NCI-H187 (cell line): Measurements from ENCODE around the gene DNER.

ENCODE experiments used
- DNase-seq, 2 experiments: peaks; one replicate each; lab custom pipeline; 2025; lab: John Stamatoyannopoulos, UW

DNER gene

DNA sequence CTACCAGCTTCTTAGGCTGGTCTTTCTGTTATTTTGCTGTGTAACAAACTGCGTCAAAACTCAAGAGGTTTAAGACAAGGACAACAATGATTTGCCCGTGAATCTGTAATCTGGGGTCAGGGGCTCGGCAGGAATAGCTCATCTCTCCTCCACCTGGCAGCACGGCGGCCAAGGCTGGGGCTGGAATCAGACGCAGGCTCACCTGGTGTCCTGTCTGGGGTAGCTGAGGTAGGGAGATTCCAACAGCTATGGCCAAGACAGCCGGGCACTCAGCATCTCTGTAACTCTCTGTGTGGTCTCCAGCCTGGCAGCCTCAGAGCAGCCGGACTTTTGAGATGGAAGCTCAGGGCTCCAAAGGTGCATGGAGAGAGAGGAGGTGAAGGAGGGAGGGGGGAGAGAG, 42.3 kb downstream of the DNER start:
- DNase-seq: no peak

- no peak for DNase-seq
Measured at GRCh38 chr2:229669841-229670240, 44.5 kb downstream of the DNER start.

DNA sequence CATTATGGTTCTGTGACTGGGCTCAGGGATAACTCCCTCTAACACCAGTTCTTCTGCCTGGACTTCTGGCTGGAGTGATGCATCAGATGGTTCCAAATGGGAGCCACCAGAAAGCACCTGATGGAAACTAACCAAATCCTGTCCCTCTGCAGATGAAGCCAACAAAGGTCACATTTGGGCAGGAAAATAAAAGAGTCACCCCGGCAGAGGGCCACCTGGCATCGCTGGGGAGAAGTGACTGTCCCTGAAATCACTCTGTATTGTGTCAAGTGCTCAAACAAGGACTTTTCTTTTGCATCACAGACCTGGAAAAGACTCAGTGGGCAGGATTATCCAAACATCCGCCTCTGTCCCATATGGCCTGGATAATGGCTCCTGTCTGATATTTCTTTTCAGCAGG, 47.5 kb downstream of the DNER start:
- DNase-seq: no peak

- DNase-seq: no peak
Measured at GRCh38 chr2:229665158-229665557, 49.2 kb downstream of the DNER start.

DNA sequence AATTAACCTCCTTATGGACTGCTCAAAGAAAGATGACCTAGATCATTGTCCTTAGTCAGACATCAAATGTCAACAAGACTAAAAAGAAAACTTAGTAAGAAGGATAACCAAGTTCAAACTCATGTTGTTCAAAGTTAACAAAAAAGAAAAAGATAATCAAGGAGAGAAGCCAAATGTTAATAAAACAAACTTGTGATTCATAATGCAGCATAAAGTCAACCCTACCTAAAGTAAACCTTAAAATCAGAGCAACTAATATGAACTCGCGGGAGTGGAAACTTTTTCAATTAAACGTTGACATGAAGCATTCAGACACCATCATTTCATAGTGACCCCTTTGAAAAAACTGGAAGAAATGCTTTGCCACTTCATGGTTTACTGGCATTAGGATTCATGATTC, 52.9 kb downstream of the DNER start:
- no peak for DNase-seq

GRCh38 chr2:229660951-229661350, 53.4 kb downstream of the DNER start:
- DNase-seq: no peak

DNA sequence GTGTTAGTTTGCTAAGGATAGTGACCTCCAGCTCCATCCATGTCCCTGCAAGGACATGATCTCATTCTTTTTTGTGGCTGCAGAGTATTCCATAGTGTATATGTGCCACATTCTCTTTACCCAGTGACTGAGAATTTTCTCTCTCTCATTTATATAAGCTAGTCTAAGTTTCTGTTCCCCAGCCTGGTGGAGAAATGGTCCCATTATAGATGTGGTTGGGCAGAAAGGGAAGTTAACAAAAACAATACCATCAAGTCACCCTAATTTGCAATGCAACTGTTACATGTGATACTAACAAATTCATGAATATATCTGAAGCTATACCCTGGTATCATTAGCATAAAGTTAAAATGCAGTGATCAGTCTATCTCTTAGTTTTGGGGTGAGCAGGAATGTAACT, 54.0 kb downstream of the DNER start:
- no peak for DNase-seq

DNA sequence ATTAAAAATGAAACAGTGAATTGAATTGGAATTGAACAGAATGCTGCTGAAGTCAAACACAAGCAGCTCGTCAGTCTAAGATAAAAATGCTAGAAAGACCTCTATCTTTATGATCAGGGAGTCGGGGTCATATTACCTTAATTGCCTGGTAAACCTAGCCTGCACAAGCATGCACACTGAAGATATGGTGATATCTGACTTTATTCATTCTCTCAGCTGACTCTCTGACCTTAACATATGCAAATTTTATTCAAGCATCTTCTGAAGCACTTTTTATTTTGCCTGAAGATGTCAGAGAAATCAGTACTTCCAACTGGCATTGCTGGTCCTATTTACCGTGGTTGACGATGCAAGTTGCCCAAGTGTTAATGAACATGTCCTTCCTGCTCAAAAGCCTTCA, 56.4 kb downstream of the DNER start:
- DNase-seq: no peak

- DNase-seq: no peak
Measured at GRCh38 chr2:229654437-229654836, 59.9 kb downstream of the DNER start.

GRCh38 chr2:229653531-229653930, 60.8 kb downstream of the DNER start:
- no peak for DNase-seq

- no peak for DNase-seq
Measured at GRCh38 chr2:229652796-229653195, 61.6 kb downstream of the DNER start.

- no peak for DNase-seq
Measured at GRCh38 chr2:229650901-229651300, 63.5 kb downstream of the DNER start.

DNA sequence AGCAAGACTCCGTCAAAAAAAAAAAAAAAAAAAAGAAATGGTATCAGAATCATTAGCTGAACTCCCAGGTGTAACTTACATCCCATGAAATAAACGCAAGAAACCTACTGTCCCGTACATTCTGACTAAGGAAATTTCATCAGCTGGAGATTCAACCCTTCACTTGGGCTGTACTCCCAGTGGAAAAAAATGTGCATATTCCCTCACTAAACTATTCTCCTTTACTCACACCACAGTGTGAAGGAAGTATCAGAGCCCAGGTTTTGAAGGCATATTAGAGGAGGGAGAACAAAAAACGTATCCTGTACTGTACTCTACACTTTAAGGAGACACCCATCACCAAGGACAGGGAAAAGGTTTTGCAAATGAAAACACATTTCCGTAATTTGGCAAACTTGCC, 64.3 kb downstream of the DNER start:
- no peak for DNase-seq

GRCh38 chr2:229646186-229646723, 68.1 kb downstream of the DNER start:
- no peak for DNase-seq

- no peak for DNase-seq
Measured at GRCh38 chr2:229642371-229642770, 72.0 kb downstream of the DNER start.

DNA sequence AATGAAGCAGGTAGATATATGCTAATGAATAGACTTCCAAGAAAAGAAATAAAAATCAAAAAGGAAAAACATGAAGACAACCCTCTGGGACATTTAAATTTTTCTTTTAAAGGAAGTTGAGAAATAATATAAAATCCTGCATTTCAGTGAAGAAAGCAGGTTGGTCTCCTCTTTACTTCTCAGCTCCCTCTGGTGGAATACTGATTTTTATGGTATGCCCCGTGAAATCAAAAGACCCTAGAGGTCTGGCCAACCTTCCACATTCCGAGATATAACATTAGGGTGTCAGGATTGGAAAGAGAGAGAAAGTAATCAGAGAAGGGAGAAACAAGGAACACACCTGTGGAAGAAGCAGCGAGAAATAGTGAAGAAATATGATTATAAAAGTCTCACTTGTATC, 72.7 kb downstream of the DNER start:
- DNase-seq: no peak

DNA sequence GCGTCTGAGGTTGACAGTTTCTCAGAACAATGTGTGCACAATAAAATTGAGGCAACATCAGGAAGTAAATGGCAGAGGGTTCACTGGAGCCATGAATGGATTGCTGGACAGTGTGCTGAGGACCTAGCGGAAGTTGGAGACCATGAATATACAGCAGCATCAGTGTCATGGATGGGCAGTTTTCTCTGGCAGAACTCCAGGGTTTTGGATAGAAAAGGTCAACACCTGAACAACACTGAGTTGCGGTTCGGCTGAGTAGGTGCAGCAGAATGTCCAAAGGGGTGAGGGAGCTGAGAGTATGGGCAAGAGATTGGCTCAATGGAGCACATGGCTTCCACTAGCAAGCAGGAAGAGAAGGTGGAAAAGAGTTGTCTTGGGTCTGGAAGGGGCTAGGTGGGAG, 73.7 kb downstream of the DNER start:
- no peak for DNase-seq

- no peak for DNase-seq
Measured at GRCh38 chr2:229636571-229636970, 77.8 kb downstream of the DNER start.

- no peak for DNase-seq
Measured at GRCh38 chr2:229635371-229635680, 79.0 kb downstream of the DNER start.

DNA sequence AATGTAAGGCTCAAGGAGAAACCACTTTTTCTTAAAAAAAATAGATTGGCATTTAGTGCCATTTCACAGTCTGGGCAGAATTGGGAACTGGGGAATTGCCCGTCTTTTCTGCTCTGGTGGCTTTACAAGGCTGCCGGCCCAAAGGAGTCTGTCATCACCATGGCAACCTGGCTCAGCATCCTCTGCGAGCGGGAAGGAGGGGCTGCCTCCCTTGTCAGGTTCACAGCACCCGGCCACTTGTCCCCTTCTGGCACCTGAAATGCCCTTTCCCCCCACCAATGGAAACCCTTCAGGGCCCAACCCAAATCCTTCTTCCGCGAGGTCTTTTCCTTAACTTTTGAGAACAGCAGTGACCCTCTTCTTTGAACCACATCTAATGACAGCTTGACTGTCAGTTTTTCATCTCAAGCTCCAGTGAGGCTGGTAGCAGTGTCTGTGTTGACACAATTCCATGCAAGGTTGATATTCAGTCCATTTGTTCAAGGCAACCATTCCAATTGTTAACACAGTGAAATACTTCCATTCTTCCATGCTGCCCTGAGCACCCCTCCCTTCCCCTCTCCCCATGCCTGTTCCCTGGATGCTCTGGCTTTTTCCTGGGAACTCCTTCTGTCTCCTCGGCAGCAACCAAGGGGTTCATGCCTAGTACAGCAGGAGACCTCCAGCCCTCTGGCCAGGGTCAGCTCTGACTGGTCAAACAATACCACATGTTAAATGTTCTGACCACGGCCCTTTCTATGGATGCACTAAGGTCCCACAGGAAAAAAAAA, 79.6 kb downstream of the DNER start:
- no peak for DNase-seq

DNA sequence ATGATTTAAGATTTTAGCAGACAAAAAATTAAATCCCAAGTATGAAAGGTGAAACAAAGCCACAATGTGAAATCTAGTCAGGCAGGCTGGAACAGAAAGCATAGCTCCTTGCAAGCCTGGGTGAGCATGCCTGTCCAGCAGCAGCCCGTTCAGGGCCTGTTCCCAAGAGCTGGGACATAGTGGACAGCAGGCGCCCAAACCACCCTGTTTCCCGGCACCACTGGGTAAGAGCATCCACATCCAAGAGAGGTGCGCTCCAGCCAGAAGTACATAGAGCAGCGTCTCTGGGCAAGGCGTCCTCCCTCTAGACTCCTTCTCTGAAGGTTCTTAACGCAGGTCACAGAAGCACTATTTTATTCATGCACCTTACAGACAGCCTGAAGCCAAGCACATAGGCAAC, 80.8 kb downstream of the DNER start:
- DNase-seq: no peak

DNA sequence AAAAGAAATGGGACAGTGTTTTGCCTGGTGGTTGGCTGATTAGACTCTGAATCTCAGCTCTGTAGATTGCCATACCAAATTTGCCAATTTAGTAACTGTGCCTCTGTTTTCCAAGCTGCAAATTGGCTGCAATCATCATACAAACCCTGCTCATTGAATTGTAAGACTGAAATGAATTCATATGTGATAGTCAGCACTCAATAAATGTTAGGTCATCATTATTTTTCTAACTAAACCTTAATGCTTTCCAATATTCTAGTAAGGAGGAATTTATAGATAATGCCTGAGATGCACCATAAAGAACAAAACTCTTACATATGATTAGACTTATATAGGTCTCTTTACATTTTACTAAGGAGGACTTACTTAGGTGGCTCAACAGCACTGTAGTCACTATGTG, 85.3 kb downstream of the DNER start:
- DNase-seq: no peak

DNA sequence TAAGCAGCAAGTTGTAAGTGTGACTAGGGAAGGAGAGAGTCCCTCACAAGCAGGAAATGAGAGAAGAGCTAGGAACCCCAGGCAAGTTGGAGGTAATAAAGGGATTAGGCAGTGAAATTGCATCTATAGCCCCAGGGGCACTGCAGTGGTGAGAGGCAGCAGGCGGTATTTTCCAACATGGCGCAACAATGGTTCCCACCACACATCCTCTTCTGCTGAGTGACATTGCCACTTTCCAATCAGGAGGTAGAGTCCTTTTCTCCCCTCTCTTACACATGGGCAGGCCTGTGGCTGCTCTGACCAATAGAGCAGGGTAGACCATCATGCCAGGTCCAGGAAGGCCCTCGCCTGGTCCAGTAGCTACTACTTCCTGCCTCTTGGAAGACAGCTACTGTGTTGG, 86.6 kb downstream of the DNER start:
- DNase-seq: no peak
